Muscle layer of duodenum (tissue), 2 donors: ENCODE measurements around the gene MAPK1IP1L.
"Not testable (repeated sequence)": the region's sequence is repeated elsewhere in the genome, so short reads cannot be mapped to it uniquely, and the experiment has no call there.

Experiments used
- H3K27ac ChIP-seq: one replicate; pipeline ENCODE4 v1.7.0; 2013; ENCODE audit warnings: mild to moderate bottlenecking, low read length
- H3K27me3 ChIP-seq: one replicate; pipeline ENCODE4 v1.7.0; 2013; ENCODE audit warnings: low read depth, mild to moderate bottlenecking, control low read depth, low read length
- H3K36me3 ChIP-seq, 2 donors: one replicate each; pipeline ENCODE4 v1.7.0; 2013; ENCODE audit warnings: low read length in 2 of 2, control low read depth in 1 of 2, mild to moderate bottlenecking in 1 of 2; ENCODE audit not compliant: insufficient read depth in 2 of 2, control insufficient read depth in 1 of 2
- H3K4me1 ChIP-seq, 2 donors: one replicate each; pipeline ENCODE4 v1.7.0; 2013; ENCODE audit warnings: low read length in 2 of 2, mild to moderate bottlenecking in 2 of 2, control low read depth in 1 of 2, moderate library complexity in 1 of 2; ENCODE audit not compliant: insufficient read depth in 2 of 2, control insufficient read depth in 1 of 2
- H3K4me3 ChIP-seq, 2 donors: one replicate each; pipeline ENCODE4 v1.7.0; 2013; ENCODE audit warnings: low read length in 2 of 2, low read depth in 1 of 2, mild to moderate bottlenecking in 1 of 2
- H3K9me3 ChIP-seq, 2 donors: one replicate each; pipeline ENCODE4 v1.7.0; 2013; ENCODE audit warnings: low read length in 2 of 2, control low read depth in 1 of 2, mild to moderate bottlenecking in 1 of 2; ENCODE audit not compliant: control insufficient read depth in 1 of 2
- donor health status: healthy.

The MAPK1IP1L gene

GRCh38 chr14:55051423-55052268 lies at the start of gene MAPK1IP1L:
Gene MAPK1IP1L, plus strand, starts transcription at chr14:55051647. Its CDS starts 10,037 bp downstream, at chr14:55061684.
- H3K27ac ChIP-seq, result peak within 1 kb of the TSS; percentile 98
- peak within 1 kb of the TSS; percentile 81 to 84 for H3K4me3 ChIP-seq
- peaks cover 0 to 22% of the 10 kb centered on the region in 2 donors for H3K36me3 ChIP-seq
- H3K9me3 ChIP-seq, result no peaks in the 10 kb centered on the region
- H3K27me3 ChIP-seq, result no peaks in the 10 kb centered on the region
- H3K4me1 ChIP-seq, result peaks cover 16 to 33% of the 10 kb centered on the region in 2 donors

- Histone ChIP-seq H3K27me3 (no peaks in the 10 kb centered on the region), H3K4me3 (no peak overlapping the region), H3K27ac (no peak overlapping the region), H3K4me1 (no peaks in the 10 kb centered on the region), H3K36me3 (no peaks in the 10 kb centered on the region), H3K9me3 (no peaks in the 10 kb centered on the region)
Measured at GRCh38 chr14:55005071-55005470, 46.4 kb upstream of the MAPK1IP1L start.

DNA sequence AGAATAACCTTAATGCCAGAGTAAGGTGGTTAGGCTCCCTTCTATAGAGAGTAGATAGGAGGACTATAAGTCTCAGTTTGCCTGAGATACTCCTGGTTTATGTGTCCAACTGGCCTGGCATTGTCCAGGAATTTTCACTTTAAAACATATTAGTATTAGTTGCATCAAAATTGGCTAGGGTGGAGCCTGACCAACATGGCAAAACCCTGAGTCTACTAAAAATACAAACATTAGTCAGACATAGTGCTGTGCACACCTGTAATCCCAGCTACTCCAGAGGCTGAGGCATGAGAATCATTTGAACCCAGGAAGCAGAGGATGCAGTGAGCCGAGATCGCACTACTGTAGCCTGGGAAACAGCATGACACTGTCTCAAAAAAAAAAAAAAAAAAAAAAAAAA lies 36.4 kb upstream of the MAPK1IP1L start:
- H3K9me3 ChIP-seq, result no peaks in the 10 kb centered on the region
- no peak overlapping the region for H3K27ac ChIP-seq
- H3K27me3 ChIP-seq, result no peaks in the 10 kb centered on the region
- no peaks in the 10 kb centered on the region for H3K4me1 ChIP-seq
- H3K4me3 ChIP-seq, result no peak overlapping the region
- H3K36me3 ChIP-seq, result no peaks in the 10 kb centered on the region

- H3K4me3 ChIP-seq, result no peak overlapping the region
Measured at GRCh38 chr14:55019968-55020554, 31.4 kb upstream of the MAPK1IP1L start.

DNA sequence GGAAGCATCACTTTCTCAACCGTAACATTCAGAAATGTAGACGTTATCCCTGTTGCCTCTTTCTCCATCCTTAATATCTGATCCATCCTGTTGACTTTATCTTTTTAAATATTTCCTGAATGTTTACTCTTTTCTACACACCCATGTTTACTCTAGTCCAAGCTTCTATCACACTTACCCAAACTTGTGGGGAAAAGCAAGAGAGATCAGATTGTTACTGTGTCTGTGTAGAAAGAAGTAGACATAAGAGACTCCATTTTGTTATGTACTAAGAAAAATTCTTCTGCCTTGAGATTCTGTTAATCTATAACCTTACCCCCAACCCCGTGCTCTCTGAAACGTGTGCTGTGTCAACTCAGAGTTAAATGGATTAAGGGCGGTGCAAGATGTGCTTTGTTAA lies 27.1 kb upstream of the MAPK1IP1L start:
- not testable (repeated sequence) for H3K27ac ChIP-seq, H3K9me3 ChIP-seq, H3K4me3 ChIP-seq, H3K36me3 ChIP-seq, H3K27me3 ChIP-seq
- H3K4me1 ChIP-seq, result peaks cover 8 to 23% of the 10 kb centered on the region in 2 donors

More at GRCh38 chr14:55019968-55020554, 31.4 kb upstream of the MAPK1IP1L start:
- Histone ChIP-seq H3K9me3 (no peaks in the 10 kb centered on the region), H3K27ac (no peak overlapping the region), H3K4me1 (no peaks in the 10 kb centered on the region), H3K36me3 (no peaks in the 10 kb centered on the region), H3K27me3 (no peaks in the 10 kb centered on the region)

- Histone ChIP-seq H3K36me3 (no peaks in the 10 kb centered on the region), H3K9me3 (no peaks in the 10 kb centered on the region), H3K27me3 (no peaks in the 10 kb centered on the region), H3K4me1 (peaks cover 8 to 24% of the 10 kb centered on the region in 2 donors), H3K27ac (no peak overlapping the region), H3K4me3 (peak overlapping the region; percentile 90 to 96)
Measured at GRCh38 chr14:55025948-55026347, 25.5 kb upstream of the MAPK1IP1L start.

- no peaks in the 10 kb centered on the region for H3K27me3 ChIP-seq
- no peaks in the 10 kb centered on the region for H3K36me3 ChIP-seq
- no peaks in the 10 kb centered on the region for H3K9me3 ChIP-seq
- peak overlapping the region; percentile 75 for H3K27ac ChIP-seq
- H3K4me1 ChIP-seq, result peaks cover 8 to 28% of the 10 kb centered on the region in 2 donors
- peak overlapping the region; percentile 90 to 96 for H3K4me3 ChIP-seq
Measured at GRCh38 chr14:55026441-55026792, 25.0 kb upstream of the MAPK1IP1L start.

- no peaks in the 10 kb centered on the region for H3K27me3 ChIP-seq
- H3K4me3 ChIP-seq, result peak within 1 kb of the TSS; percentile 90 to 96
- H3K9me3 ChIP-seq, result no peaks in the 10 kb centered on the region
- H3K4me1 ChIP-seq, result peaks cover 8 to 29% of the 10 kb centered on the region in 2 donors
- peak within 1 kb of the TSS; percentile 92 for H3K27ac ChIP-seq
- no peaks in the 10 kb centered on the region for H3K36me3 ChIP-seq
Measured at GRCh38 chr14:55026793-55027561, 24.5 kb upstream of the MAPK1IP1L start, which contains the start of the genes SOCS4 and WDHD1. Gene SOCS4, plus strand, starts transcription at chr14:55027236. Its CDS starts 15,806 bp downstream, at chr14:55043042. Gene WDHD1, minus strand, starts transcription at chr14:55027099. Its CDS starts 312 bp downstream, at chr14:55026787.

- Histone ChIP-seq H3K4me3 (peak overlapping the region; percentile 90 to 96), H3K36me3 (no peaks in the 10 kb centered on the region), H3K4me1 (peaks cover 8 to 29% of the 10 kb centered on the region in 2 donors), H3K27me3 (no peaks in the 10 kb centered on the region), H3K27ac (no peak overlapping the region), H3K9me3 (no peaks in the 10 kb centered on the region)
Measured at GRCh38 chr14:55028066-55028465, 23.4 kb upstream of the MAPK1IP1L start.

DNA sequence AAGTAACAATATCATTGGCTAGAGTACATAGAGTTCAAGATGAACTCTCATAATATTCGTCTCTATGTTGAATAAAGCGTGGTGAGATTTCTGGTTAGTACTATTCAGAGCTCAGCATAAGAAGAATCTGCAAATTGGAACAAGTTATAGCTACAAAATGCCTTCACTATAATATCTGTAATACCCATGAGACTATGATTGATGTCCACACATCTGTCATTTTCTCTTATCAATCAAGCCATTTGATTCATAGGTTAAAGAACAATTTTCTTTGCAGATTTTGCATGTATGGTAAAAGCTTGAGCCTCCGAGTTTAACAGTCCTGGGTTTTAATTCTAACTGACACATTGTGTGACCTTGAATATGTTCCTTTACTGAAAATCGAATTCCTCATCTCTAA lies 23.0 kb upstream of the MAPK1IP1L start:
- Histone ChIP-seq H3K27ac (no peak overlapping the region), H3K36me3 (no peaks in the 10 kb centered on the region), H3K4me3 (peak overlapping the region; percentile 90 to 96), H3K9me3 (no peaks in the 10 kb centered on the region), H3K27me3 (no peaks in the 10 kb centered on the region), H3K4me1 (peaks cover 8 to 29% of the 10 kb centered on the region in 2 donors)

DNA sequence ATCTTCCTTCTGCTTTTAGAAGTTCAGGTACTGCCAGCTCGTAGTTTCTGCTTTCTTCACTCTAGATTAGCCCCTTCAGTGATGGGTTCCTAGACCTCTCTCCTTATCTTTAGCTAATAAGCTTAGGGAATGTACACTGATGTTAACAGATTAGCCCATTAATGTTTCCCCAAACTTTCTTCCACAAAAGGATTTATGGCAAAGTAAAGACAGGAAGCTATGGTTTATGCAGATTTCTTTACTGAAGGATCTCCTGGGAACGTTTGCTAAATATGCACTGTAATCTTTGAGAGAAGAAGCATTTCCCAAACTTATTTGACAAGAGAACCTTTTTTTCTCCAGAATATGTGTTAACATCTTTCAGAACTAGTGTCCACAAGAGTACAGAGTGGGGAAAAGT lies 20.3 kb upstream of the MAPK1IP1L start:
- Histone ChIP-seq H3K4me1 (peaks cover 8 to 26% of the 10 kb centered on the region in 2 donors), H3K4me3 (no peak overlapping the region), H3K36me3 (peaks cover 0 to 6% of the 10 kb centered on the region in 2 donors), H3K27ac (no peak overlapping the region), H3K27me3 (no peaks in the 10 kb centered on the region), H3K9me3 (no peaks in the 10 kb centered on the region)
